GM21737 (cell line): Measurements from ENCODE around the gene TSR3.

Source experiments
- ATAC-seq: cut with Tn5 transposase; IDR thresholded peaks from one replicate; pipeline ENCODE4 v1.9.1; 2021; ENCODE audit warnings: mild to moderate bottlenecking, moderate library complexity; ENCODE audit not compliant: unreplicated experiment

Gene TSR3

GRCh38 chr16:1326946-1327618 is 24.6 kb downstream of the TSR3 start:
- ATAC-seq, result no peak

GRCh38 chr16:1326391-1326790 is 25.3 kb downstream of the TSR3 start:
- ATAC-seq, result no peak

GRCh38 chr16:1325673-1326371 is 25.9 kb downstream of the TSR3 start:
- ATAC-seq, result no peak

GRCh38 chr16:1325261-1325660 is 26.4 kb downstream of the TSR3 start:
- no peak for ATAC-seq

- no peak for ATAC-seq
These were observed 27.3 kb downstream of the TSR3 start for GRCh38 chr16:1324286-1324826.

GRCh38 chr16:1323296-1324239 is 28.1 kb downstream of the TSR3 start:
- no peak for ATAC-seq

- ATAC-seq, result no peak
These were observed 29.3 kb downstream of the TSR3 start for GRCh38 chr16:1322407-1322806.

- no peak for ATAC-seq
These were observed 30.9 kb downstream of the TSR3 start for GRCh38 chr16:1320658-1321240.

GRCh38 chr16:1320097-1320496 is 31.6 kb downstream of the TSR3 start:
- ATAC-seq, result no peak

- no peak for ATAC-seq
These were observed 32.6 kb downstream of the TSR3 start for GRCh38 chr16:1319041-1319440.

- no peak for ATAC-seq
These were observed 33.5 kb downstream of the TSR3 start for GRCh38 chr16:1318268-1318545.

- no peak for ATAC-seq
These were observed 34.0 kb downstream of the TSR3 start for GRCh38 chr16:1317479-1318267.

- ATAC-seq, result no peak
These were observed 35.7 kb downstream of the TSR3 start for GRCh38 chr16:1316033-1316405.

GRCh38 chr16:1315081-1316032 is 36.3 kb downstream of the TSR3 start:
- no peak for ATAC-seq

- ATAC-seq, result no peak
These were observed 37.1 kb downstream of the TSR3 start for GRCh38 chr16:1314399-1315068.

GRCh38 chr16:1313721-1314369 is 37.8 kb downstream of the TSR3 start:
- no peak for ATAC-seq

GRCh38 chr16:1312903-1313302 is 38.8 kb downstream of the TSR3 start:
- ATAC-seq, result no peak

- no peak for ATAC-seq
These were observed 39.2 kb downstream of the TSR3 start for GRCh38 chr16:1312467-1312816.
